ENCODE measurements around the gene ENTR1. TPM values are rescaled to one million over a fixed set of nuclear protein-coding genes. Genes with fewer than 3 reads are reported as not detected.

ENTR1 gene
- total RNA-seq, 1 donor from 2014 or later, result 60.4 TPM

DNA sequence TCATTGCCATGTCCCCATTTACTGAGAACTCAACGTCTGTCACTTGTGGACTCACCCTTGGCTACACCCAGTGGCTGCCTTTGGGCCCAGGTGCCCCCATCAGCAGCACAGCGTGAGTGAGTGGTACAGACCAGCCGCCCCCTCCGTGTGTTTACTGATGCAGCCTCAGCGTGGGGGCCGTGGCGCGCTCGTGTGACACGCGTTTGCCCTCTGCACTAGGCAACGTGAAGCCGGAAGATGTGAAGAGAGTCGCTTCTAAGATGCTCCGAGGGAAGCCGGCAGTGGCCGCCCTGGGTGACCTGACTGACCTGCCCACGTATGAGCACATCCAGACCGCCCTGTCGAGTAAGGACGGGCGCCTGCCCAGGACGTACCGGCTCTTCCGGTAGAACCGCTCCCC is 12.5 kb upstream of the ENTR1 start:
- Histone ChIP-seq H3K36me3 (peaks cover 0 to 66% of the 10 kb centered on the region in 2 donors), H3K9me3 (no peaks in the 10 kb centered on the region), H3K27me3 (no peaks in the 10 kb centered on the region), H3K4me3 (no peak overlapping the region), H3K27ac (no peak overlapping the region), H3K4me1 (no peaks in the 10 kb centered on the region)
- no peak for TF ChIP-seq POLR2AphosphoS5 (IDR thresholded peaks at IDR 0.05; ENCODE audit: insufficient read depth in 1 of 2, low read depth in 1 of 2)
- no peak for TF ChIP-seq POLR2A (IDR thresholded peaks at IDR 0.05)
- TF ChIP-seq CTCF (IDR thresholded peaks at IDR 0.05), result no peak
- intact Hi-C loops (cut with DNase I), result no loop called here
- no peak for DNase-seq (ENCODE audit: extremely low spot score in 2 of 2)

- Histone ChIP-seq H3K27me3 (no peaks in the 10 kb centered on the region), H3K9me3 (no peaks in the 10 kb centered on the region), H3K4me1 (no peaks in the 10 kb centered on the region), H3K27ac (no peak overlapping the region), H3K36me3 (peaks cover 0 to 77% of the 10 kb centered on the region in 2 donors), H3K4me3 (no peak overlapping the region)
- no peak for TF ChIP-seq POLR2A (IDR thresholded peaks at IDR 0.05)
- TF ChIP-seq POLR2AphosphoS5 (IDR thresholded peaks at IDR 0.05; ENCODE audit: insufficient read depth in 1 of 2, low read depth in 1 of 2), result no peak
- TF ChIP-seq CTCF (IDR thresholded peaks at IDR 0.05), result no peak
- intact Hi-C loops (cut with DNase I), result no loop called here
- no peak for DNase-seq (ENCODE audit: extremely low spot score in 2 of 2)
Observed at GRCh38 chr9:136421791-136422190, 11.4 kb upstream of the ENTR1 start.

DNA sequence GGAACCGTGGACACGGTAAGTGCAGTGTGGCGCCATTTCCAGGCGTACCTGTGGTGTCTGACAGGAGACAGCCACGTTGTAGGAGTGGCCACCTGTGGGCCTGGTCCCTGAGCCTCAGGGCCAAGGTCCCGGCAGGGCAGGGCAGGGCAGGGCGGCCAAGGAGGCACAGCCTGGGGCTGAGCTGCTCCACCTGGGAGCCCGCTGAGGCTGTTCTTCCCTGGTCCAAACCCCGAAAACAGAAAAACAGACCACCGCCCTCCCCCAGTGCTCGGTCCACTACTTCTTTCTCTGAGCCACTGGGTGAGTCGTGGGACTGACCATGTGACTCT is 8.6 kb upstream of the ENTR1 start:
- DNase-seq (ENCODE audit: extremely low spot score in 2 of 2), result no peak
- H3K9me3 ChIP-seq, result no peaks in the 10 kb centered on the region
- intact Hi-C loops (cut with DNase I), result no loop called here
- peaks cover 0 to 95% of the 10 kb centered on the region in 2 donors for H3K36me3 ChIP-seq
- no peak overlapping the region for H3K27ac ChIP-seq
- H3K4me3 ChIP-seq, result no peak overlapping the region
- H3K4me1 ChIP-seq, result no peaks in the 10 kb centered on the region
- H3K27me3 ChIP-seq, result no peaks in the 10 kb centered on the region
- TF ChIP-seq POLR2A (IDR thresholded peaks at IDR 0.05), result no peak
- no peak for TF ChIP-seq POLR2AphosphoS5 (IDR thresholded peaks at IDR 0.05; ENCODE audit: insufficient read depth in 1 of 2, low read depth in 1 of 2)
- no peak for TF ChIP-seq CTCF (IDR thresholded peaks at IDR 0.05)

- intact Hi-C loops (cut with DNase I), result no loop called here
- no peak for DNase-seq (ENCODE audit: extremely low spot score in 2 of 2)
- no peaks in the 10 kb centered on the region for H3K27me3 ChIP-seq
- TF ChIP-seq POLR2AphosphoS5 (IDR thresholded peaks at IDR 0.05; ENCODE audit: insufficient read depth in 1 of 2, low read depth in 1 of 2), result no peak
- no peak for TF ChIP-seq POLR2A (IDR thresholded peaks at IDR 0.05)
- no peak overlapping the region for H3K4me3 ChIP-seq
- H3K36me3 ChIP-seq, result peaks cover 0 to 97% of the 10 kb centered on the region in 2 donors
- H3K27ac ChIP-seq, result no peak overlapping the region
- H3K9me3 ChIP-seq, result no peaks in the 10 kb centered on the region
- H3K4me1 ChIP-seq, result no peaks in the 10 kb centered on the region
Observed at GRCh38 chr9:136418182-136419091, 8.0 kb upstream of the ENTR1 start.

DNA sequence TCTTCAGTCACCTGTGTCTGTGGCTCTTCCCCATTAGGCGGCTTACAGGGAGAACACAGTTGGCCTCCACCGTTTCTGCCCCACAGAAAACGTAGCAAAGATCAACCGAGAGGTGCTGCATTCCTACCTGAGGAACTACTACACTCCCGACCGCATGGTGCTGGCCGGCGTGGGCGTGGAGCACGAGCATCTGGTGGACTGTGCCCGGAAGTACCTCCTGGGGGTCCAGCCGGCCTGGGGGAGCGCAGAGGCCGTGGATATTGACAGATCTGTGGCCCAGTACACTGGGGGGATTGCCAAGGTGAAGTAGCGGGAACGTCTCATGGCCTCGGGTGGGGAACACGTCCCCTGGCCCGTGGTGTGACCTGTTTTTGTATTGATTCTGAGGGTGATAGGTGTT is 6.5 kb upstream of the ENTR1 start:
- Histone ChIP-seq H3K36me3 (peaks cover 0 to 91% of the 10 kb centered on the region in 2 donors), H3K4me1 (peaks cover 6% of the 10 kb centered on the region), H3K27me3 (no peaks in the 10 kb centered on the region), H3K9me3 (no peaks in the 10 kb centered on the region), H3K4me3 (no peak overlapping the region), H3K27ac (no peak overlapping the region)
- TF ChIP-seq CTCF (IDR thresholded peaks at IDR 0.05) (no peak), POLR2A (IDR thresholded peaks at IDR 0.05) (no peak), POLR2AphosphoS5 (IDR thresholded peaks at IDR 0.05; ENCODE audit: insufficient read depth in 1 of 2, low read depth in 1 of 2) (no peak)
- DNase-seq (ENCODE audit: extremely low spot score in 2 of 2), result no peak
- intact Hi-C loops (cut with DNase I), result no loop called here

Measured in vagina (tissue), 2 donors.